ENCODE data around the gene LSR.
"Not testable (repeated sequence)": the region's sequence is repeated elsewhere in the genome, so short reads cannot be mapped to it uniquely, and the experiment has no call there.

The LSR gene

DNA sequence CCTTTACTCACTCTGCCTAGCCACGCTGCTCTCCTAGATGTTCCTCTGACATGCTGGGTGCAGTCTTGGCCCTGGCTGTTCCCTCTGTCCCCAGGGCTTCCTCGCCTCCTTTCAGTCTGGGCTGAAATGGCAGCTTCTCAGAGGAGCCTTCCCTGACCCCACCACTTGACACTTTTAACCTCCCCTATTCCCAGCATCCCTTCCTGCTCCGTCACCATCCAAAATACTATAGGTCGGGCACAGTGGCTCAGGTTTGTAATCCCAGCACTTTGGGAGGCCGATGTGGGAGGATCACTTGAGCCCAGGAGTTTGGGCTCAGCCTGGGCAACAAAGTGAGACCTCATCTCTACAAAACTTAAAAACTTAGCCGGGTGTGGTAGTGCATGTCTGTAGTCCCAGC, 22.9 kb upstream of the LSR start:
- Mint-ChIP-seq H3K27me3 (no peaks in the 10 kb centered on the region), H3K4me1 (ENCODE audit: low read depth) (peaks cover 21% of the 10 kb centered on the region), H3K36me3 (peaks cover 2% of the 10 kb centered on the region), H3K4me3 (no peak overlapping the region), H3K27ac (no peak overlapping the region), H3K9me3 (ENCODE audit: low read depth) (no peaks in the 10 kb centered on the region)

DNA sequence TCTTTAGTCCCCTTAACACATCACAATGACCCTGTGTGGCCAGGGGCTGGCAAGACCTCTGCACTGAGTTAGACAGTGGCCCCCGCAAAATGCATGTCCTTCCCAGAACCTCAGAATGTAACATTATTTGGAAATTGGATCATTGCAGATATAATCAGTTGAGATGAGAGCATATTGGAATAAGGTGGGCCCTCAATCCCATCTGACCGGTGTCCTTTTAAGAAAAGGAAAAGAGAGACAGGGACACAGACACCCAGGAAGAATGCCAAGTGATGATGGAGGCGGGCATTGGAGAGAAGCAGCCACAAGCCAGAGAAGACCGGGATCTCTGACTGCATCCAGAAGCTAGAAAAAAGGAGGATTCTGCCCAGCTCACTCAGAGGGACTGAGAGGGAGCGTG, 22.1 kb upstream of the LSR start:
- H3K9me3 Mint-ChIP-seq (ENCODE audit: low read depth): no peaks in the 10 kb centered on the region
- H3K36me3 Mint-ChIP-seq: peaks cover 2% of the 10 kb centered on the region
- H3K4me3 Mint-ChIP-seq: no peak overlapping the region
- H3K4me1 Mint-ChIP-seq (ENCODE audit: low read depth): peaks cover 18% of the 10 kb centered on the region
- no peak overlapping the region for H3K27ac Mint-ChIP-seq
- H3K27me3 Mint-ChIP-seq: no peaks in the 10 kb centered on the region

DNA sequence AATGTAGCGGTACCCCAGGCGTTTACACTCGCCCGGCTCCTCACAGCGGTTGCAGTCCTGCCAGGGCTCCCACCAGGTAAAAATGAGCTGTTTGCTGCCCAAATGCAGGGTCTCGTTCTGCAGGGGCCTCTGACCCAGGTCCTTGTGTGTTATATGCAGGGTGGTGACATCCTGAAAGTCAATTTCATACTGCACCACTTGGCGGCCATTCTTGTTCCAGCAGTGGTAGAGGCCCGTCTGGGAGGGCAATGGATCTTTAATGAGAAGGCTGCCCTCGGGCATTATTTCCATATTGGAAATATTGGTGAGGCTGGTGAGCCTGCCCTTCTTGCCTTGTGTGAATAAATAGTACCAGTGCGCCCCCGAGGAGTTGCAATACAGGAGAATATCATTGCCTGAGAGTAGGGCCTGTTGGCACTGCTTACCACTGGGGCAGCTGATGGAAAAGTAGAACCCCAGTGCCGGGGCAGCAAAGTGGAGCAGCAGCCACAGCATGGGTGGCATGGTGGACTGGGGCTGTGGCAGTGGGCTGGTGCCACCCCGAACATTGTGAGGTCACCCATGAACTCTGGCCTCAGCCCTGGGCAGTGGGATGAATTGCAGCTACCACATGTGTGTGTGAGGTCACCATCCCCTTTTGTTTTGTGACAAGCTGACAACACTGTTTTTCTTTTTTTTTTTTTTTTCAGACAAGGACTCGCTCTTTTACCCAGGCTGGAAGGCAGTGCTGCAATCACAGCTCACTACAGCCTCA, 20.4 kb upstream of the LSR start, which contains the start of gene FAM187B:
FAM187B (minus strand) TSS at position 563 of the 754 bp plus-strand sequence; CDS start at position 504, 59 bp downstream.
- peaks cover 2% of the 10 kb centered on the region for H3K36me3 Mint-ChIP-seq
- H3K27ac Mint-ChIP-seq: no peak within 1 kb of the TSS
- H3K4me1 Mint-ChIP-seq (ENCODE audit: low read depth): peaks cover 12% of the 10 kb centered on the region
- no peak within 1 kb of the TSS for H3K4me3 Mint-ChIP-seq
- no peaks in the 10 kb centered on the region for H3K27me3 Mint-ChIP-seq
- H3K9me3 Mint-ChIP-seq (ENCODE audit: low read depth): no peaks in the 10 kb centered on the region

DNA sequence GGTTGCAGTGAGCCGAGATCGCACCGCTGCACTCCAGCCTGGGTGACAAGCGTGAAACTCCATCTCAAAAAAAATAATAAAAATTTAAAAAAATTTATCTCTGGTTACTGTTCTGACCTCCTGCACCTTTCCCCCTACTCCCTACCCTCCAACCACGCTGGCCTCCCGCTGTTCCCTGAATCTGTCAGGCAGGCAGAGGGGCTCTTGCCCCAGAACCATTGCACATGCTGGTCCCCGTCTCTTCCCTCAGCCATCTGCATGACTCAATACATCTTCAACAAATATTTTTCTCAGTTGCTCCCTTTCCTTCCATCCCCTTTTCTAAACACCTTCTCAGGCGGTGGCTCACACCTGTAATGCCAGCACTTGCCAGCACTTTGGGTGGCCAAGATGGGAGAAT, 19.2 kb upstream of the LSR start:
- H3K27ac Mint-ChIP-seq: no peak overlapping the region
- H3K4me1 Mint-ChIP-seq (ENCODE audit: low read depth): peaks cover 7% of the 10 kb centered on the region
- no peaks in the 10 kb centered on the region for H3K27me3 Mint-ChIP-seq
- peaks cover 2% of the 10 kb centered on the region for H3K36me3 Mint-ChIP-seq
- no peak overlapping the region for H3K4me3 Mint-ChIP-seq
- no peaks in the 10 kb centered on the region for H3K9me3 Mint-ChIP-seq (ENCODE audit: low read depth)

DNA sequence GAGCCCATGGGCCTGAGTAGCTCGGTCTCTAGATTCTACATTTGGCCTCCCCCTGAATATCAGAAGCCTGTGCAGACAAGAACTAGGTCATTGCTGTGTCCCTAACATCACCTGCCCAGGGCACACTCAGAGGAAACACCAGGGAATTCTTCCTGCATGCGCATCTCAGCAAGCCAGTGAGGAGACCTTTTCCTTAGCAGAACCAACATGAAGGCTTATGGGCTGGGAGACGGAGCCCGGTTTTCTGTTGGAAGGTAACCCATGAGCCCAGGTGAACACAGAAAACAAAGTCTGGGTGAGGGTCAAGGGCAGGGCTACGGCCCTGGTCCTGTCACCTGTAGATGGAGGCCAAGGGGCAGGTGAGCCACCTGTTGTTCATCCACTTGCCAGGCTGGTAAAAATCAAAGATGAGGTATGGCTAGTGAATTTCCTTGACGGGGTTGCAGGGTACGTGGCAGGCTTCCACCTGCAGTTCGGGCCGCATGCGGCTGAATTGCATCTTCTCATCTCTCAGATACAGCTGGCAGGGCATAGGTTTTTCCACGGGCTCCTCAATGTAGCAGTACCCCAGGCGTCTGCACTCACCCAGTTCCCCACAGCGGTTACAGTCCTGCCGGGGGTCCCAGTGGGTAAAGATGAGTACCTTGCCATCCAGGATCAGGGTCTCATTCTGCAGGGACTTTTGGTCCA, 16.7 kb upstream of the LSR start:
- H3K4me3 Mint-ChIP-seq: no peak overlapping the region
- H3K9me3 Mint-ChIP-seq (ENCODE audit: low read depth): no peaks in the 10 kb centered on the region
- peaks cover 6% of the 10 kb centered on the region for H3K4me1 Mint-ChIP-seq (ENCODE audit: low read depth)
- no peak overlapping the region for H3K27ac Mint-ChIP-seq
- H3K27me3 Mint-ChIP-seq: no peaks in the 10 kb centered on the region
- H3K36me3 Mint-ChIP-seq: peaks cover 2% of the 10 kb centered on the region

DNA sequence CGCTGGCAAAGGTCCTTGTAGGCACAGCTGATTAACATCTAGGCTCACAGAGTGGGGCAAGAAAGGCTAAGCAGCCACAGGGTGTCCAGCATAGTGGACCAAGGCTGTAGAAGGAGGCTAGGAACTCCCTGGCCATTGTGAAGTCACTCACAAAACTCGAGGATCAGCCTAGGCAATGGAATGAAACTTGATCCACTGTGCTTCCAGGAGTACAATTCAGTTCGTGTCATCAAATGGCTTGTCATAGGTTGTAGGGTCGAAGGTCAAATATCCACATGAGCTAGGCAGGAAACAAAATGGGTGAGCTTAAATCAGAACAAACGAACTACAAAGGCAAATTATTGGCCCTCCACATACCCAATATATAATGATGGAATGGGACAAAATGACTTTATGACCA, 15.9 kb upstream of the LSR start:
- Mint-ChIP-seq H3K9me3 (ENCODE audit: low read depth) (no peaks in the 10 kb centered on the region), H3K4me3 (no peak overlapping the region), H3K27me3 (no peaks in the 10 kb centered on the region), H3K27ac (no peak overlapping the region), H3K36me3 (peaks cover 2% of the 10 kb centered on the region), H3K4me1 (ENCODE audit: low read depth) (peaks cover 9% of the 10 kb centered on the region)

DNA sequence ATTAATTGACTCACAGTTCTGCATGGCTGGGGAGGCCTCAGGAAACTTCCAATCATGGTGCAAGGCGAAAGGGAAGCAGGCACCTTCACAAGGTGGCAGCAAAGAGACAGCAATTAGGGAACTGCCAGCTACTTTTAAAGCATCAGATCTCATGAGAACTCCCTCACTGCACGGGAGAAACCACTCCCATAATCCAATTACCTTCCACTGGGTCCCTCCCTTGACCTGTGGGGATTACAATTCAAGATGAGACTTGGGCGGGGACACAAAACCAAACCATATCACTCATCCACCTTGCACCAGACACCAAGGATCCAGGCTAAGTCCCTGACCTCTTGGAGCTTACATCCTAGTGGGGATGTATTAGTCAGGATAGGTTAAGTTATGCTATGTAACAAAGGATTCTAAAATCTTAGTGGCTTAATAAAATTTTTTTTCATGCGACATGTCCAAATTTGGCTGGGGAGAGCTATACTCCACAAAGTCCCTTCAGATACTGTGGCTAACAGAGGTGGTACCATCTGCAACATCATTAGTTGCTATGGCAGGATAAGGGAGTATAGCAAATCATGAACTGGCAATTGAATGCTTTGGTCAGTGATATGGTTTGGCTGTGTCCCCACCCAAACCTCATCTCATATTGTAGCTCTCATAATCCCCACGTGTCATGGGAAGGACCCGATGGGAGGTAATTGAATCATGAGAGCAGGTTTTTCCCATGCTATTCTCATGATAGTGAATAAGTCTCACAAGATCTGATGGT, 12.0 kb upstream of the LSR start:
- H3K27me3 Mint-ChIP-seq: no peaks in the 10 kb centered on the region
- H3K9me3 Mint-ChIP-seq (ENCODE audit: low read depth): peaks cover 10% of the 10 kb centered on the region
- H3K4me3 Mint-ChIP-seq: no peak overlapping the region
- H3K4me1 Mint-ChIP-seq (ENCODE audit: low read depth): peaks cover 33% of the 10 kb centered on the region
- H3K27ac Mint-ChIP-seq: no peak overlapping the region
- H3K36me3 Mint-ChIP-seq: peaks cover 11% of the 10 kb centered on the region

DNA sequence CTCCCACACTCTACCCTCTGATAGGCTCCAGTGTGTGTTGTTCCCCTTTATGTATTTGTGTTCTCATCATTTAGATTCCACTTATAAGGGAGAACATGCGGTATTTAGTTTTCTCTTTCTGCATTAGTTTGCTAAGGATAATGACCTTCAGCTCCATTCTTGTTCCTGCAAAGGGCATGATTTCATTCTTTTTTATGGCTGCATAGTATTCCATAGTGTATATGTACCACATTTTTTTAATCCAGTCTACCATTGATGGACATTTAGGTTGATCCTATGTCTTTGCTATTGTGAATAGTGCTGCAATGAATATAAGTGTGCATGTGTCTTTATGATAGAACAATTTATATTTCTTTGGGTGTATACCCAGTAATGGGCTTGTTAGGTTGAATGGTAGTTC, 9.2 kb upstream of the LSR start:
- Mint-ChIP-seq H3K4me1 (ENCODE audit: low read depth) (peaks cover 33% of the 10 kb centered on the region), H3K36me3 (peaks cover 13% of the 10 kb centered on the region), H3K9me3 (ENCODE audit: low read depth) (peaks cover 20% of the 10 kb centered on the region), H3K27ac (peak overlapping the region; percentile 86)
- not testable (repeated sequence) for H3K27me3 Mint-ChIP-seq, H3K4me3 Mint-ChIP-seq

DNA sequence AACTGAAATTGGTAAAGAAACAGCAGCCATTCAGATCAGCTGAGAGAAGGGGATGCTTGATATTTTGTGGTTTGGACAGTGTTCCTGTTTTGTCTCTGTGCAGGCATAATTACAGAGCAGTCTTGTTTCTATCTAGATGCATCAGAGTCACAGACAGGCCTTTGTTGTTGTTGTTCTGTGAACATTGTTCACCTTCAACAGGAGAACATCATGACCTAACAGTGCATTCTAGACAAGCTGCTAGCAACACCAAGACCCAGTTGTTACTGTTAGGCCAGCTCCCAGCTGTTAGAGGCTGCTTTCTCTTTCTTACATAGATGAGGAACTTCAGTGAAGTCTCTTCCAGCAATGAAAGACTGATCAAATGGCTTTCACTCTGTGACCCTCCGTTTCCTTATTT, 8.5 kb upstream of the LSR start:
- Mint-ChIP-seq H3K27me3 (no peaks in the 10 kb centered on the region), H3K36me3 (peaks cover 13% of the 10 kb centered on the region), H3K4me1 (ENCODE audit: low read depth) (peaks cover 30% of the 10 kb centered on the region), H3K27ac (peak overlapping the region; percentile 86), H3K9me3 (ENCODE audit: low read depth) (peaks cover 20% of the 10 kb centered on the region), H3K4me3 (peak overlapping the region; percentile 44)

DNA sequence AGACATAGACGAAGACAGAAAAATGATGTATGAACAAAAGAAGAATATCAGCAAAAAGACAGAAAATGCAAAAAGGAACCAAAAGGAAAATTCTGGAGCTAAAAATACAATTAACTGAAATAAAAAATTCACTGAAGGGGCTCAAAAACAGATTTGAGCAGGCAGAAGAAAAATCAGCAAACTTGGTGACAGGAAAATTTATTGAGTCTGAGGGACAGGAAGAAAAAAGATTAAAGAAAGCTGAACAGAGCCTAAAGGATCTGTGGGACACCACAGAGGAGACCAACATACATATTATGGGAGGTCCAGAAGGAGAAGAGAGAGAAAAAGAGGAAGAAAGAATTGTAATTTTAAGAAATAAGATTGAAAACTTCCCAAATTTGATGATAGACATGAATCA, 7.4 kb upstream of the LSR start:
- Mint-ChIP-seq H3K4me3 (no peak overlapping the region), H3K27ac (peak overlapping the region; percentile 23), H3K4me1 (ENCODE audit: low read depth) (peaks cover 29% of the 10 kb centered on the region), H3K9me3 (ENCODE audit: low read depth) (peaks cover 20% of the 10 kb centered on the region), H3K27me3 (no peaks in the 10 kb centered on the region), H3K36me3 (peaks cover 13% of the 10 kb centered on the region)

DNA sequence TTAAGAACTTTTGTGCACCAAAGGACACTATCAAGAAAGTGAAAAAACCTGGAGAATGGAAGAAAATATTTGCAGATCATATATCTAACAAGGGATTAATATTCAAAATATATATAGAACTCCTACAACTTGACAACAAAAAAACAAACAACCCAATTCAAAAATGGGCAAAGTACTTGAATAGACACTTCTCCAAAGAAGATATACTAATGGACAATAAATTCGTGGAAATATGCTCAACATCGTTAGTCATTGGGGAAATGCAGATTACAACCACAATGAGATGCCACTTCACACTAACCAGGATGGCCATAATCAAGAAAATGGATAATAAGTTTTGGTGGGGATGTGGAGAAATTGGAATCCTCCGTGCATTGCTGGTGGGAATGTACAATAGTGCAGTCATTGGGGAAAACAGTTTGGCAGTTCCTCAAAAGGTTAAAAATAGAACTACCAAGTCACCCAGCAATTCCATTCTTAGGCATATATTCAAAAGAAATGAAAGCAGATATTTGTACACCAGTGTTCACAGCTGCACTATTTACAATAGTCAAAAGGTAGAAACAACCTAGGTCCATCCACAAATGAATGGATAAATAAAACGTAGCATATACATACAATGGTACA, 2.2 kb upstream of the LSR start:
- H3K4me1 Mint-ChIP-seq (ENCODE audit: low read depth): peaks cover 37% of the 10 kb centered on the region
- H3K27ac Mint-ChIP-seq: no peak overlapping the region
- H3K27me3 Mint-ChIP-seq: no peaks in the 10 kb centered on the region
- peaks cover 4% of the 10 kb centered on the region for H3K36me3 Mint-ChIP-seq
- peak overlapping the region; percentile 92 for H3K4me3 Mint-ChIP-seq
- H3K9me3 Mint-ChIP-seq (ENCODE audit: low read depth): peaks cover 10% of the 10 kb centered on the region

DNA sequence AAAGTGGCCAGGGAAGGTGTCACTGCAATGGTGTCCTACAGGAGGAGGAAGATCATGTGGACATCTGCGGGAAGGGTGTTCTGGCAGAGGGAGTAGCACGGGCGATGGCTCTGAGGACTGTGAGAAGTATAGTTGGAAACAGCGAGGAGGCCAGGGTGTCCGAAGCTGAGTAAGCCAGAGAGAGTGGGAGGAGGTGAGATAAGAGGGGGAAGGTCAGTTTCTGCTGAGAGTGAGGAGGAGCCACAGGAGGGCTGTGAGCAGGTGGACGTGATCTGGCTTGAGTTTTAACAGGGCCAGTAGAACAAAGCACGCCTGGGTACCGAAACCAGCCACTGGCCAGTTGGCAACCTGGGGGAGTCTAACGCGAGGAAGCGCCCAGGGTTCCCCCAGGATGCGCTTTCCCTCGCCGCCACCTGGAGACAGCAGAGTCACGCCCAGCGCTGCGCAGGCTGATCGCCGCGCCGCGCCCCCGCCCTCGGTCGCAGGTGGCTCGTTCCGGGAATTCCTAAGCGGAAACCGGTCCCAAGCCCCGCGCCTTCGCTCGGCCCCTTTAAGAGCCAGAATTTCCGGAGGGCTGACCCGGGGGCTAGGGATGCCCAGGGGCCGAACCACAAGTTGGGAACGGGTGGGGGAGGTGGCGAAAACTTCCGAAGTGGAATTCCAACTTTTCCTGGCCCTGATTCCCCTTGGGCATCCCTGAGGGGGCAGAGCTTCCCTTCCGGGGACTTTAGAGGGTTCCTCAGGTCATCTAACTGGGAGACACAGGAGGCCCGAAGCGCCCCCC, 1.1 kb upstream of the LSR start:
- H3K27me3 Mint-ChIP-seq: no peaks in the 10 kb centered on the region
- H3K4me1 Mint-ChIP-seq (ENCODE audit: low read depth): peaks cover 37% of the 10 kb centered on the region
- peak overlapping the region; percentile 92 for H3K4me3 Mint-ChIP-seq
- H3K9me3 Mint-ChIP-seq (ENCODE audit: low read depth): peaks cover 10% of the 10 kb centered on the region
- no peaks in the 10 kb centered on the region for H3K36me3 Mint-ChIP-seq
- peak overlapping the region; percentile 85 for H3K27ac Mint-ChIP-seq

DNA sequence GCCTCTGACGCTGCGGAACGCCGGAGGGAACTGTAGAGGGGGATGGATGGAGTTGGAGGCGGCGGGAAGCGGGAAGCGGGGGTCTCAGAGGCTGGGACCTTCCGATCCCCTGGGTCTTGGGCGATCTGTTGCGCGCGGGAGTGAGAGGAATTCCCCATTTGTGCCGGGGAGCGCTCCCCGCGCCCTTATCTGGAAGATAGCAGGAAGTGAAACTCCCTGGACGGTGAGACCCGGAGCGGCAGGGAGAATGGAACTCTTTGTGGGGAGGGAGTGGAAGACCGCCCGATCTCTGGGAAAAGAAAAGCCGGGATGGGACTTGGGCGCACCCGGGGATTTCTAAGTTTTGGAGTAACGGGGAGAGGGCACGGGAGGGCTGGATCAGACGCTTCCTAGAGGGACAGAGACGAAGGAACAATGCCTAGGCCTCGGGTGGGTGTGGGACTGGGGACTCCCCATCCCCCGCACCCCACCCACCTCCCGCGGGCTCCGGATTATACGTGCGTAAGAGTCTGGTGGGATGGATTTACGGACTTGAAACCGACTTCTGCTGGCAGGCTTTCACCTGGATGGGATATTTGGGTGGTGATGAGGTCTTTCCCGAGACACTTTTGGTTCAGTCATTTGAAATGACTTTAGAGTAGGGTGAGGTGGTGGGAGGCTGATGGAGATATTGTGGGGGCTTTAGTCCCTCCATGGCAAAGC, 495 bp downstream of the LSR start:
- Mint-ChIP-seq H3K36me3 (no peaks in the 10 kb centered on the region), H3K4me3 (peak overlapping the region; percentile 92), H3K27me3 (no peaks in the 10 kb centered on the region), H3K27ac (peak overlapping the region; percentile 89), H3K9me3 (ENCODE audit: low read depth) (no peaks in the 10 kb centered on the region), H3K4me1 (ENCODE audit: low read depth) (peaks cover 40% of the 10 kb centered on the region)
